AG09309 (cell line): ENCODE measurements around the gene PADI2.

Source experiments
- DNase-seq: peaks from one replicate; pipeline ENCODE4 v3.0.0-alpha.2; 2010; ENCODE audit warnings: low read depth
- H3K4me3 ChIP-seq: 2 replicates; pipeline ENCODE4 v1.5.1; 2011; ENCODE audit warnings: mild to moderate bottlenecking, low read depth, low read length, moderate library complexity; ENCODE audit not compliant: control insufficient read depth
- CTCF ChIP-seq: IDR thresholded peaks from 2 replicates; pipeline ENCODE4 v1.5.1; 2011; ENCODE audit warnings: mild to moderate bottlenecking, low read depth, low read length, inconsistent platforms; ENCODE audit not compliant: insufficient read depth, control insufficient read depth; ENCODE audit errors: missing control alignments

The PADI2 gene

GRCh38 chr1:17032741-17033140 lies 86.5 kb downstream of the PADI2 start:
- no peak for TF ChIP-seq CTCF
- DNase-seq, result no peak
- no peak overlapping the region for H3K4me3 ChIP-seq

GRCh38 chr1:17031436-17031835 lies 87.8 kb downstream of the PADI2 start:
- DNase-seq, result no peak
- no peak overlapping the region for H3K4me3 ChIP-seq
- TF ChIP-seq CTCF, result no peak

GRCh38 chr1:17030206-17030605 lies 89.0 kb downstream of the PADI2 start:
- no peak overlapping the region for H3K4me3 ChIP-seq
- no peak for DNase-seq
- no peak for TF ChIP-seq CTCF

- TF ChIP-seq CTCF, result no peak
- DNase-seq, result no peak
- H3K4me3 ChIP-seq, result no peak overlapping the region
Observed at GRCh38 chr1:17028662-17029188, 90.5 kb downstream of the PADI2 start.

GRCh38 chr1:17027900-17028299 lies 91.4 kb downstream of the PADI2 start:
- no peak overlapping the region for H3K4me3 ChIP-seq
- DNase-seq, result no peak
- TF ChIP-seq CTCF, result no peak

GRCh38 chr1:17027403-17027802 lies 91.8 kb downstream of the PADI2 start:
- no peak for TF ChIP-seq CTCF
- peak; percentile 63 for DNase-seq
- no peak overlapping the region for H3K4me3 ChIP-seq

GRCh38 chr1:17024721-17025120 lies 94.5 kb downstream of the PADI2 start:
- no peak for TF ChIP-seq CTCF
- H3K4me3 ChIP-seq, result no peak overlapping the region
- no peak for DNase-seq
